Neural cell (in vitro differentiated cells): ENCODE measurements around the gene HSBP1. TPM values are rescaled to one million over a fixed set of nuclear protein-coding genes. Genes with fewer than 3 reads are reported as not detected.

Experiments
- H2AFZ ChIP-seq: fragments of 200-600, 300-800 bp; sonication (generic), shearing (Covaris generic); 2 replicates; pipeline ENCODE4 v1.6.0; 2014; ENCODE audit warnings: low read depth, mild to moderate bottlenecking, antibody characterized with exemption, low read length, moderate library complexity
- H3F3A ChIP-seq: fragments of 200-600 bp; shearing (Covaris generic); 2 replicates; pipeline ENCODE4 v1.6.1; 2016; ENCODE audit warnings: mild to moderate bottlenecking, moderate library complexity, mixed read lengths, antibody characterized with exemption, low read length; ENCODE audit not compliant: insufficient read depth, poor library complexity, severe bottlenecking
- H3K27ac ChIP-seq: fragments of 200-600, 300-800 bp; sonication (generic), shearing (Covaris generic); 2 replicates; pipeline ENCODE4 v1.5.1; 2014; ENCODE audit warnings: mild to moderate bottlenecking, low read length, moderate library complexity
- H3K27me3 ChIP-seq: fragments of 300-800, 200-600 bp; sonication (generic), shearing (Covaris generic); 2 replicates; pipeline ENCODE4 v1.6.0; 2014; ENCODE audit warnings: mild to moderate bottlenecking, low read depth, low read length, moderate library complexity; ENCODE audit not compliant: insufficient read depth
- H3K36me3 ChIP-seq: fragments of 300-800, 200-600 bp; sonication (generic), shearing (Covaris generic); 2 replicates; pipeline ENCODE4 v1.5.1; 2014; ENCODE audit warnings: mild to moderate bottlenecking, antibody characterized with exemption, low read length, moderate library complexity; ENCODE audit not compliant: insufficient read depth
- H3K4me2 ChIP-seq: fragments of 300-800, 200-600 bp; sonication (generic), shearing (Covaris generic); 2 replicates; pipeline ENCODE4 v1.6.0; 2014; ENCODE audit warnings: mild to moderate bottlenecking, low read length
- H3K4me3 ChIP-seq: fragments of 300-800, 200-600 bp; sonication (generic), shearing (Covaris generic); 2 replicates; pipeline ENCODE4 v1.5.1; 2014; ENCODE audit warnings: mild to moderate bottlenecking, low read length, moderate library complexity
- H3K79me2 ChIP-seq: fragments of 200-600 bp; shearing (Covaris generic); replicated peaks from 2 replicates; pipeline ENCODE4 v1.6.0; 2014; ENCODE audit warnings: mild to moderate bottlenecking, low read length, moderate library complexity; ENCODE audit not compliant: insufficient read depth
- H3K9ac ChIP-seq: fragments of 300-800, 200-600 bp; sonication (generic), shearing (Covaris generic); 2 replicates; pipeline ENCODE4 v1.6.1; 2016; ENCODE audit warnings: mild to moderate bottlenecking, low read length, mixed read lengths
- H3K9me2 ChIP-seq: fragments of 200-600 bp; shearing (Covaris generic); 2 replicates; pipeline ENCODE4 v1.6.1; 2016; ENCODE audit warnings: mild to moderate bottlenecking, low read length, mixed read lengths; ENCODE audit not compliant: insufficient read depth
- H3K9me3 ChIP-seq: fragments of 200-600, 300-800 bp; sonication (generic), shearing (Covaris generic); 2 replicates; pipeline ENCODE4 v1.6.1; 2016; ENCODE audit warnings: mild to moderate bottlenecking, mixed run types, low read length, moderate library complexity, mixed read lengths
- H4K20me1 ChIP-seq: fragments of 200-600 bp; shearing (Covaris generic); 2 replicates; pipeline ENCODE4 v1.6.1; 2016; ENCODE audit warnings: mild to moderate bottlenecking, mixed run types; ENCODE audit not compliant: insufficient read depth
- EP300 ChIP-seq: fragments of 450-650 bp; conservative IDR thresholded peaks from 2 replicates; pipeline ENCODE4 v1.6.1; 2014; ENCODE audit warnings: antibody characterized with exemption, mild to moderate bottlenecking, moderate library complexity; ENCODE audit not compliant: poor library complexity, severe bottlenecking
- EZH2 ChIP-seq: fragments of 200-600, 300-800 bp; shearing (Covaris generic), sonication (generic); IDR thresholded peaks from 2 replicates; pipeline ENCODE4 v1.6.1; 2014; ENCODE audit warnings: antibody characterized with exemption, low read length, borderline replicate concordance, mild to moderate bottlenecking; ENCODE audit not compliant: insufficient read depth, poor library complexity, severe bottlenecking
- MXI1 ChIP-seq: fragments of 450-650 bp; conservative IDR thresholded peaks from 2 replicates; pipeline ENCODE4 v1.6.1; 2014; ENCODE audit warnings: antibody characterized with exemption, mild to moderate bottlenecking; ENCODE audit not compliant: poor library complexity, severe bottlenecking
- POLR2AphosphoS5 ChIP-seq: IDR thresholded peaks from 2 replicates; pipeline ENCODE4 v1.6.1; 2012
- RAD21 ChIP-seq: fragments of 450-650 bp; conservative IDR thresholded peaks from 2 replicates; pipeline ENCODE4 v1.6.1; 2014; ENCODE audit warnings: antibody characterized with exemption, mild to moderate bottlenecking, moderate library complexity
- SMC3 ChIP-seq: fragments of 450-650 bp; conservative IDR thresholded peaks from 2 replicates; pipeline ENCODE4 v1.6.1; 2014; ENCODE audit warnings: antibody characterized with exemption, mild to moderate bottlenecking, moderate library complexity; ENCODE audit not compliant: poor library complexity
- TAF1 ChIP-seq: IDR thresholded peaks from 2 replicates; pipeline ENCODE4 v1.6.1; 2012; ENCODE audit warnings: low read depth
- polyA plus RNA-seq: library from polyadenylated mRNA; depleted of rRNA; stranded (reverse); fragments of >200 nt; gene quantifications from 2 replicates; pipeline ENCODE4 v1.2.3, GENCODE V29; 2014
- TF ChIP-seq, protein P1 (sequence below): IDR thresholded peaks from 2 replicates; pipeline ENCODE4 v1.6.1; 2012; ENCODE audit warnings: borderline replicate concordance
- TF ChIP-seq, protein P2 (sequence below): fragments of 450-650 bp; IDR thresholded peaks from 2 replicates; pipeline ENCODE4 v1.5.1; 2014; ENCODE audit warnings: antibody characterized with exemption, mild to moderate bottlenecking, moderate library complexity; ENCODE audit not compliant: poor library complexity, severe bottlenecking

Gene HSBP1
- polyA plus RNA-seq, 1 donor from 2014 or later, result 158 TPM

DNA sequence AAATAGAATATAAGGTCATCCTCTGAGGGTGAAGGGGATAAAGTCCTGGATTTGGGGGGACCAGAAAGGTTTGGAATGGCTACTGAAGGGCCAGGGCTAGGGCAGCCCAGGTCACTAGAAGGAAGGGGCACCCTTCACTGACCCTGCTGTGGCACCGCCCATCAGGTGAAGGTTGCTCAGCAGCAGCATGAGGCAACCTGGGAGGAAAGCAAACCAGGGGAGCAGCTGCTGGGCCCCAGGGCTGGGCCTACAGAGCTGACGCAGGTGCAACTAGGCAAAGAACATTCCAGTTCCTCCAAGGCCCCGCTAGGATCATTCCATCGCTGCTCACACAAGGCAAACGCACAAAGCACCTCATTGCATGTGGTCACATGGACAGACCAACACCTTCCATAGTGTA lies 3.4 kb upstream of the HSBP1 start (continued):
- TF ChIP-seq EP300, result no peak

GRCh38 chr16:83806036-83806435 lies 1.7 kb upstream of the HSBP1 start:
- Histone ChIP-seq H4K20me1 (no peaks in the 10 kb centered on the region), H3K36me3 (no peaks in the 10 kb centered on the region), H3K9me3 (no peaks in the 10 kb centered on the region), H2AFZ (no peak overlapping the region), H3K79me2 (peaks cover 28% of the 10 kb centered on the region), H3K4me2 (no peak overlapping the region), H3K4me3 (no peak overlapping the region), H3K27ac (no peak overlapping the region), H3K27me3 (no peaks in the 10 kb centered on the region), H3K9me2 (no peaks in the 10 kb centered on the region), H3F3A (no peaks in the 10 kb centered on the region), H3K9ac (no peak overlapping the region)
- TF ChIP-seq POLR2AphosphoS5 (no peak), MXI1 (no peak), RAD21 (no peak), EP300 (no peak), SMC3 (no peak), TAF1 (no peak), EZH2 (no peak)
- TF ChIP-seq, protein P1, sequence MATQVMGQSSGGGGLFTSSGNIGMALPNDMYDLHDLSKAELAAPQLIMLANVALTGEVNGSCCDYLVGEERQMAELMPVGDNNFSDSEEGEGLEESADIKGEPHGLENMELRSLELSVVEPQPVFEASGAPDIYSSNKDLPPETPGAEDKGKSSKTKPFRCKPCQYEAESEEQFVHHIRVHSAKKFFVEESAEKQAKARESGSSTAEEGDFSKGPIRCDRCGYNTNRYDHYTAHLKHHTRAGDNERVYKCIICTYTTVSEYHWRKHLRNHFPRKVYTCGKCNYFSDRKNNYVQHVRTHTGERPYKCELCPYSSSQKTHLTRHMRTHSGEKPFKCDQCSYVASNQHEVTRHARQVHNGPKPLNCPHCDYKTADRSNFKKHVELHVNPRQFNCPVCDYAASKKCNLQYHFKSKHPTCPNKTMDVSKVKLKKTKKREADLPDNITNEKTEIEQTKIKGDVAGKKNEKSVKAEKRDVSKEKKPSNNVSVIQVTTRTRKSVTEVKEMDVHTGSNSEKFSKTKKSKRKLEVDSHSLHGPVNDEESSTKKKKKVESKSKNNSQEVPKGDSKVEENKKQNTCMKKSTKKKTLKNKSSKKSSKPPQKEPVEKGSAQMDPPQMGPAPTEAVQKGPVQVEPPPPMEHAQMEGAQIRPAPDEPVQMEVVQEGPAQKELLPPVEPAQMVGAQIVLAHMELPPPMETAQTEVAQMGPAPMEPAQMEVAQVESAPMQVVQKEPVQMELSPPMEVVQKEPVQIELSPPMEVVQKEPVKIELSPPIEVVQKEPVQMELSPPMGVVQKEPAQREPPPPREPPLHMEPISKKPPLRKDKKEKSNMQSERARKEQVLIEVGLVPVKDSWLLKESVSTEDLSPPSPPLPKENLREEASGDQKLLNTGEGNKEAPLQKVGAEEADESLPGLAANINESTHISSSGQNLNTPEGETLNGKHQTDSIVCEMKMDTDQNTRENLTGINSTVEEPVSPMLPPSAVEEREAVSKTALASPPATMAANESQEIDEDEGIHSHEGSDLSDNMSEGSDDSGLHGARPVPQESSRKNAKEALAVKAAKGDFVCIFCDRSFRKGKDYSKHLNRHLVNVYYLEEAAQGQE, result no peak
- TF ChIP-seq, protein P2, sequence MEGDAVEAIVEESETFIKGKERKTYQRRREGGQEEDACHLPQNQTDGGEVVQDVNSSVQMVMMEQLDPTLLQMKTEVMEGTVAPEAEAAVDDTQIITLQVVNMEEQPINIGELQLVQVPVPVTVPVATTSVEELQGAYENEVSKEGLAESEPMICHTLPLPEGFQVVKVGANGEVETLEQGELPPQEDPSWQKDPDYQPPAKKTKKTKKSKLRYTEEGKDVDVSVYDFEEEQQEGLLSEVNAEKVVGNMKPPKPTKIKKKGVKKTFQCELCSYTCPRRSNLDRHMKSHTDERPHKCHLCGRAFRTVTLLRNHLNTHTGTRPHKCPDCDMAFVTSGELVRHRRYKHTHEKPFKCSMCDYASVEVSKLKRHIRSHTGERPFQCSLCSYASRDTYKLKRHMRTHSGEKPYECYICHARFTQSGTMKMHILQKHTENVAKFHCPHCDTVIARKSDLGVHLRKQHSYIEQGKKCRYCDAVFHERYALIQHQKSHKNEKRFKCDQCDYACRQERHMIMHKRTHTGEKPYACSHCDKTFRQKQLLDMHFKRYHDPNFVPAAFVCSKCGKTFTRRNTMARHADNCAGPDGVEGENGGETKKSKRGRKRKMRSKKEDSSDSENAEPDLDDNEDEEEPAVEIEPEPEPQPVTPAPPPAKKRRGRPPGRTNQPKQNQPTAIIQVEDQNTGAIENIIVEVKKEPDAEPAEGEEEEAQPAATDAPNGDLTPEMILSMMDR, result no peak

DNA sequence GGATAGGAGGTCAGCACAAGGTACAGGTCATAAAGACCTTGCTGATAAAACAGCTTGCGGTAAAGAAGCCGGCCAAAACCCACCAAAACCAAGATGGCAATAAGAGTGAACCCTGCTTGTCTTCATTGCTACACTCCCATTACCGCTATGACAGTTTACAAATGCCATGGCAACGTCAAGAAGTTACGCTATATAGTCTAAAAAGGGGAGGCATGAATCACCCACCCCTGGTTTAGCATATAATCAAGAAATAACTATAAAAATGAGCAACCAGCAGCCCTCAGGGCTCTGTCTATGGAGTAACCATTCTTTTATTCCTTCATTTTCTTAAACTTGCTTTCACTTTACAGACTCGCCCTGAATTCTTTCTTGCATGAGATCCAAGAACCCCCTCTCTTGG lies 1.0 kb upstream of the HSBP1 start:
- H3K27ac ChIP-seq, result no peak overlapping the region
- no peaks in the 10 kb centered on the region for H3K36me3 ChIP-seq
- no peaks in the 10 kb centered on the region for H4K20me1 ChIP-seq

More for the DNA sequence above, 1.0 kb upstream of the HSBP1 start:
- Histone ChIP-seq H3K4me3 (no peak overlapping the region), H3K4me2 (no peak overlapping the region), H3K79me2 (peaks cover 28% of the 10 kb centered on the region), H3F3A (no peaks in the 10 kb centered on the region), H3K9me3 (no peaks in the 10 kb centered on the region), H3K9ac (no peak overlapping the region), H2AFZ (no peak overlapping the region), H3K27me3 (no peaks in the 10 kb centered on the region), H3K9me2 (no peaks in the 10 kb centered on the region)
- TF ChIP-seq RAD21, result no peak
- TF ChIP-seq SMC3, result no peak
- TF ChIP-seq, protein P1, result no peak
- TF ChIP-seq EZH2, result no peak
- TF ChIP-seq, protein P2, result no peak
- no peak for TF ChIP-seq TAF1
- no peak for TF ChIP-seq POLR2AphosphoS5
- TF ChIP-seq EP300, result no peak
- TF ChIP-seq MXI1, result no peak
